Measurements from ENCODE around the gene MTG1. TPM values are rescaled to one million over a fixed set of nuclear protein-coding genes. Genes with fewer than 3 reads are reported as not detected.
"Not testable (repeated sequence)": the region's sequence is repeated elsewhere in the genome, so short reads cannot be mapped to it uniquely, and the experiment has no call there.

The MTG1 gene
- total RNA-seq, 1 donor from 2014 or later: 65.2 TPM

DNA sequence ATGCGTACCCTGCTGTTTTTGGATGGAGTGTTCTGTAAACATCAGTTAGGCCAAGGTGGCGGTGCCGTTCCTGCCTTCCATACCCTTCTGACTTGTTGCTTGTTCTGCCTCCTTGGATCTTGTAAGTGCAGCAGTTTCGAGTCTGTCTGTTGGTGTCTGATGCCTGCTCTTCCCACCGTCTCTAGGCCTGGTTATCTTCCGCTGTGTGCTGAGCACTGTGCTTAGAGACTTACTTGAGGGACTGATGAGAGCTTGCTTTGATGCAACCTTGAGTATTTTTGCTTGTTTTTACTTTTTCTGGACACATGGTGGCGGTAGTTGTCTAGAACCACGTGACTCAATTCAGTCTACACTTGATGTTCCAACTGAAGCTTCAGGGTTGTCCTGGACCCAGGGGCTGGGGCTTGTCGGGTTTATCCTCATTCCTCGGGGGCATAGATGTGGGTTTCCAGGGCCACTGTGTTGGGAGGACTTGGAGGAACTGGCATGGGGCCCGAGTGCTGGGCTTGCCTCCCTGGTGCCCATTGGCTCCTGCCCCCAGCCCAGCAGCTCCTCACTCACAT is 44.8 kb downstream of the MTG1 start:
- Mint-ChIP-seq H3K4me3 (ENCODE audit: unreplicated experiment) (no peak overlapping the region), H3K27me3 (ENCODE audit: unreplicated experiment) (no peaks in the 10 kb centered on the region), H3K9me3 (ENCODE audit: unreplicated experiment) (no peaks in the 10 kb centered on the region), H3K4me1 (ENCODE audit: unreplicated experiment) (no peaks in the 10 kb centered on the region), H3K36me3 (ENCODE audit: unreplicated experiment) (peaks cover 2% of the 10 kb centered on the region), H3K27ac (ENCODE audit: unreplicated experiment) (no peak overlapping the region)
- no peak for DNase-seq (ENCODE audit: extremely low spot score, unreplicated experiment)
- TF ChIP-seq, protein P1, sequence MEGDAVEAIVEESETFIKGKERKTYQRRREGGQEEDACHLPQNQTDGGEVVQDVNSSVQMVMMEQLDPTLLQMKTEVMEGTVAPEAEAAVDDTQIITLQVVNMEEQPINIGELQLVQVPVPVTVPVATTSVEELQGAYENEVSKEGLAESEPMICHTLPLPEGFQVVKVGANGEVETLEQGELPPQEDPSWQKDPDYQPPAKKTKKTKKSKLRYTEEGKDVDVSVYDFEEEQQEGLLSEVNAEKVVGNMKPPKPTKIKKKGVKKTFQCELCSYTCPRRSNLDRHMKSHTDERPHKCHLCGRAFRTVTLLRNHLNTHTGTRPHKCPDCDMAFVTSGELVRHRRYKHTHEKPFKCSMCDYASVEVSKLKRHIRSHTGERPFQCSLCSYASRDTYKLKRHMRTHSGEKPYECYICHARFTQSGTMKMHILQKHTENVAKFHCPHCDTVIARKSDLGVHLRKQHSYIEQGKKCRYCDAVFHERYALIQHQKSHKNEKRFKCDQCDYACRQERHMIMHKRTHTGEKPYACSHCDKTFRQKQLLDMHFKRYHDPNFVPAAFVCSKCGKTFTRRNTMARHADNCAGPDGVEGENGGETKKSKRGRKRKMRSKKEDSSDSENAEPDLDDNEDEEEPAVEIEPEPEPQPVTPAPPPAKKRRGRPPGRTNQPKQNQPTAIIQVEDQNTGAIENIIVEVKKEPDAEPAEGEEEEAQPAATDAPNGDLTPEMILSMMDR (IDR thresholded peaks at IDR 0.05): no peak

DNA sequence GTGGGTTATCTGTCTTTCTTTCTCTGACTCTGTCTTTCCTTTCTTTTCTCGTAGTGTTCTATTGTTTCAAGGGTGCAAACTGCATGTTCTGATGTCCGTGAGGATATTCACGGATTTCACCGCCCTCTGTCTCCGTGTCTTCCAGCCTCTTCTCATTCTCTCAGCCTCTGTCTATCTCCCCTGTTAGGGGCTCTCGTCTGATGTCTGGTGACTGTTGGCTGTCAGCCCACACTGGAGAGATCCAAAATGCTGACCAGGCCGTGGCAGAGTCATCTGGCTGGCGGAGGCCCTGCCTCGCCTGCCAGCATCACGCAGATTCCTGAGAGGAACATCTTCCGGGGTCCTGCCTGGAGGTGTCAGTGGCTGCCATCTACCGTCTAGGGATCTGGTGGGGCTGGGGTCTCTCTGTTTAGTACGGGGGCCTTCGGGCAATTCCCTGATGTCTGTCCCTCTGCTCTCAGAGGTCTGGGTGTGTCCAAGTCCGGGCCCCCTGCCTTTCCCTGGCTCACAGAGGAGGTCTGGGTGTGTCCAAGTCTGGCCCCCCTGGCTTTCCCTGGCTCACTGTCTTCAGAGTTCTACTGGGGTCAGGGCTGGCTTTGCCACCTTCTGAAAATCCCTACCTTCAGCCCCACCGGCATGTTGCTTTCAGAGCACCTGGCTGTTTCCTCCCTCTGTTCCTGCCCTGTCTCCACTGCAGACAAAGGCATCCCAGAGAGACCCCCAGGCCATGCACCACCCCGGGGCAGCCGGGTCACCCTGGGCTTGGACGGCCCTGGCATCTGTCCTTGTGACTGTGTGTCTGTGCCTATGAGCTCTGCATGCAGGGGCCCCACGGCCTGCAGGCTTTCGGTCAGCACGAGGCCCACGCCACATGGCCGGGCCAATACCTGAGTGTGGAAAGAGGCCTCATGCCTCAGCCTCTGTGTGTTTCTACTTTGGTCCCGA is 45.8 kb downstream of the MTG1 start:
- peaks cover 2% of the 10 kb centered on the region for H3K36me3 Mint-ChIP-seq (ENCODE audit: unreplicated experiment)
- H3K4me3 Mint-ChIP-seq (ENCODE audit: unreplicated experiment): no peak overlapping the region
- TF ChIP-seq, protein P1 (IDR thresholded peaks at IDR 0.05): no peak
- H3K27me3 Mint-ChIP-seq (ENCODE audit: unreplicated experiment): no peaks in the 10 kb centered on the region
- no peaks in the 10 kb centered on the region for H3K9me3 Mint-ChIP-seq (ENCODE audit: unreplicated experiment)
- H3K4me1 Mint-ChIP-seq (ENCODE audit: unreplicated experiment): no peaks in the 10 kb centered on the region
- no peak overlapping the region for H3K27ac Mint-ChIP-seq (ENCODE audit: unreplicated experiment)
- no peak for DNase-seq (ENCODE audit: extremely low spot score, unreplicated experiment)

DNA sequence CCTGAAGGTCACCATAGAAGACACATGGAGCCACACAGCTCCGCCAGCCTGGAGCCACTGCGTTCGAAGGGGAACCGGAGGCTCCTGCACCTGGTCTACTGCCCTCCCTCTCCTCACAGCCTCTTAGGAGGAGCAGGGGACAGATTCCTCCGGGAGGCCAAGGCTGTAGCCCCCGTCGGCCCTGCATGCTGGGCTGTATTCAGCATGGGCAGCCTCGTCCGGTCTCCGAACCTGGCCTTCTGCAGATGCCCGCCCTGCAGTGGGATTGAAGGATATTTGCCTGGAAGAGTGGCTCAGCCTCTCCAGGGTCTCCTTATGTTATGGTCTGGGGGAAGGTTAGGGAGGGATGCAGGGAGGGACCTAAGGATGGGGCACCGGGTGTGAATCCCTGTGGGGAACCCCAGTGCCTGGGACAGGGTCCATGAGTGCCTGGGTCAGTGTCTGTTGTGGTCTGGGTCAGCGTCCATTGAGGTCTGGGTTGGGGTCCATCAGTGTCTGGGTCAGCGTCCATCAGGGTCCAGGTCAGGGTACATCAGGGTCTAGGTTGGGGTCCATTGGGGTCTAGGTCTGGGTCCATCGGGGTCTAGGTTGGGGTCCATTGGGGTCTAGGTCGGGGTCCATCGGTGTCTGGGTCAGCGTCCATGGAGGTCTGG is 46.8 kb downstream of the MTG1 start:
- no peaks in the 10 kb centered on the region for H3K9me3 Mint-ChIP-seq (ENCODE audit: unreplicated experiment)
- H3K27me3 Mint-ChIP-seq (ENCODE audit: unreplicated experiment): no peaks in the 10 kb centered on the region
- no peak for DNase-seq (ENCODE audit: extremely low spot score, unreplicated experiment)
- H3K4me3 Mint-ChIP-seq (ENCODE audit: unreplicated experiment): no peak overlapping the region
- peaks cover 2% of the 10 kb centered on the region for H3K36me3 Mint-ChIP-seq (ENCODE audit: unreplicated experiment)
- H3K27ac Mint-ChIP-seq (ENCODE audit: unreplicated experiment): no peak overlapping the region
- H3K4me1 Mint-ChIP-seq (ENCODE audit: unreplicated experiment): no peaks in the 10 kb centered on the region
- TF ChIP-seq, protein P1 (IDR thresholded peaks at IDR 0.05): no peak

DNA sequence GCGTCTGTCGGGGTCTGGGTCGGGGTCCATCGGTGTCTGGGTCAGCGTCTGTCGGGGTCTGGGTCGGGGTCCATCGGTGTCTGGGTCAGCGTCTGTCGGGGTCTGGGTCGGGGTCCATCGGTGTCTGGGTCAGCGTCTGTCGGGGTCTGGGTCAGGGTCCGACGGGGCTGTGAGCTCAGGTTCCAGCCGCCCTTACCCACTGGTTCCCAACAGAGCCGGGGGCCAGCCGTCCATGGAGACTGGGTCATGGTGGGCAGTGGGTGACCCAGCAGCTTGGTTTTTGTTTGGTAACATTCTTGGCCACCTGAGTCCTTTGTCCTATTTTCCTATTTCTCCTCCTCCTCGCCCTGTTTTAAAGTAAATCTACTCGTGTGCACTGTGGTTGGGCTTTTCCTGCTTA is 47.4 kb downstream of the MTG1 start:
- H3K27ac Mint-ChIP-seq (ENCODE audit: unreplicated experiment); DNase-seq (ENCODE audit: extremely low spot score, unreplicated experiment); H3K4me1 Mint-ChIP-seq (ENCODE audit: unreplicated experiment); H3K9me3 Mint-ChIP-seq (ENCODE audit: unreplicated experiment); H3K27me3 Mint-ChIP-seq (ENCODE audit: unreplicated experiment); H3K4me3 Mint-ChIP-seq (ENCODE audit: unreplicated experiment); H3K36me3 Mint-ChIP-seq (ENCODE audit: unreplicated experiment): not testable (repeated sequence)

DNA sequence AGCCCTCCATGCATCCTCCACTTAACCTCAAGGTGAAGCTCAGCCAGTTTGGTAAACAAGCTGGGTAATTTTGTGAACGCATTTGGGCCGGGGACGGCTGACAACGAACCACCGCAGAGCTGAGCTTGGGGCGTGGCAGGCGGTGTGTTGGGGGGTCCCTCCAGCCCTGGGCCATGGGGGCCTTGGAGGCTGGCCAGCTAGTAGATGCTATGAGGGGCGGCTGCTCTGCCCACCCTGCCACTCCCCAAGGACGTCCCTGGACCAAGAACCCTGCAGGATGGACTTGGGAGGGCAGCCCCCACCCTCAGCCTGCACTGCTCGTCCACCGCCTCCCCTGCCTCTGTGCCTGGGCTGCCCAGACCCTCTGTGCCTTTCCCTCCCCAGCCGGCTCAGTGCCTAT is 47.8 kb downstream of the MTG1 start:
- peaks cover 3% of the 10 kb centered on the region for H3K9me3 Mint-ChIP-seq (ENCODE audit: unreplicated experiment)
- peaks cover 5% of the 10 kb centered on the region for H3K36me3 Mint-ChIP-seq (ENCODE audit: unreplicated experiment)
- H3K4me1 Mint-ChIP-seq (ENCODE audit: unreplicated experiment): no peaks in the 10 kb centered on the region
- TF ChIP-seq, protein P1 (IDR thresholded peaks at IDR 0.05): no peak
- no peak for DNase-seq (ENCODE audit: extremely low spot score, unreplicated experiment)
- no peaks in the 10 kb centered on the region for H3K27me3 Mint-ChIP-seq (ENCODE audit: unreplicated experiment)
- H3K27ac Mint-ChIP-seq (ENCODE audit: unreplicated experiment): no peak overlapping the region
- no peak overlapping the region for H3K4me3 Mint-ChIP-seq (ENCODE audit: unreplicated experiment)

Measured in osteocyte (in vitro differentiated cells).